Measurements from ENCODE around the gene FOXP2. TPM values are rescaled to one million over a fixed set of nuclear protein-coding genes. Genes with fewer than 3 reads are reported as not detected.

The FOXP2 gene
- total and polyA plus RNA-seq, 2 donors (not counting 3 experiments of a cell fraction or from before 2014, with no cell fraction given) = 0.37 to 2.7 TPM

- no peak overlapping the region for H3K4me3 ChIP-seq (replicated peaks in 1 of 3; ENCODE audit: insufficient read depth in 1 of 3, low read depth in 1 of 3, low read length in 3 of 3)
- no peaks in the 10 kb centered on the region for H3K4me1 ChIP-seq (ENCODE audit: control insufficient read depth, extremely low read depth, insufficient read depth, low read length)
- H3K4me2 ChIP-seq (ENCODE audit: insufficient read depth, low read length) = no peak overlapping the region
- H3K9ac ChIP-seq (replicated peaks; ENCODE audit: extremely low read depth, insufficient read depth, low read length) = no peak overlapping the region
- POLR2A ChIA-PET = no interaction called here
- CTCF ChIA-PET = no interaction called here
- no peak for FAIRE-seq
- no peaks in the 10 kb centered on the region for H4K20me1 ChIP-seq (replicated peaks; ENCODE audit: control insufficient read depth, extremely low read depth, insufficient read depth, low read length)
- intact Hi-C loops (cut with micrococcal nuclease) = no loop called here
- no peaks in the 10 kb centered on the region for H3K79me2 ChIP-seq (ENCODE audit: control insufficient read depth, insufficient read depth, low read length)
- no peak overlapping the region for H2AFZ ChIP-seq (ENCODE audit: low read depth, low read length)
- TF ChIP-seq JUN (IDR thresholded peaks at IDR 0.05; ENCODE audit: borderline replicate concordance, insufficient read depth, insufficient read length, low read depth) (no peak), EZH2 (IDR thresholded peaks at IDR 0.05; ENCODE audit: borderline replicate concordance, low read depth, low read length, severe bottlenecking) (no peak), FOS (IDR thresholded peaks at IDR 0.05; ENCODE audit: borderline replicate concordance, insufficient read depth, low read length) (no peak), MYC (IDR thresholded peaks at IDR 0.05; ENCODE audit: low read depth, low read length) (no peak), MAX (IDR thresholded peaks at IDR 0.05; ENCODE audit: insufficient read depth, insufficient read length) (no peak), POLR2AphosphoS5 (IDR thresholded peaks at IDR 0.05; ENCODE audit: insufficient read depth, low read depth, low read length) (no peak), CTCF (IDR thresholded peaks at IDR 0.05; ENCODE audit: extremely low read depth in 1 of 2, insufficient read depth in 1 of 2, low read depth in 1 of 2, low read length in 2 of 2) (no peak), POLR2A (IDR thresholded peaks at IDR 0.05; ENCODE audit: low read depth, low read length) (no peak), GATA2 (IDR thresholded peaks at IDR 0.05; ENCODE audit: insufficient read depth, insufficient read length, low read depth, low read length) (no peak)
- BruUV-seq (replicated peaks) = no TSS peak
- no peak overlapping the region for H3K27ac ChIP-seq (ENCODE audit: insufficient read depth, low read depth, low read length)
- H3K36me3 ChIP-seq (ENCODE audit: control insufficient read depth in 2 of 2, extremely low read depth in 1 of 2, insufficient read depth in 2 of 2, low read length in 2 of 2) = no peaks in the 10 kb centered on the region
- H3K27me3 ChIP-seq (ENCODE audit: control insufficient read depth in 2 of 2, insufficient read depth in 2 of 2, low read length in 2 of 2) = no peaks in the 10 kb centered on the region
- DNase-seq (ENCODE audit: low read depth, low spot score) = no peak
- H3K9me1 ChIP-seq (replicated peaks; ENCODE audit: control insufficient read depth, extremely low read depth, insufficient read depth, low read length) = no peaks in the 10 kb centered on the region
- dilution Hi-C loops (cut with MboI; ENCODE audit: extremely low pct_ligation_motif_present, low sequenced_read_pairs) = no loop called here
- H3K9me3 ChIP-seq (replicated peaks; ENCODE audit: control insufficient read depth, insufficient read depth, low read length) = no peaks in the 10 kb centered on the region
Measured at GRCh38 chr7:114715907-114716306, 301.3 kb downstream of the FOXP2 start.

Data from endothelial cell of umbilical vein (primary cell).